B cell (primary cell): Measurements from ENCODE around the gene ABITRAM.

ENCODE experiments used
- EZH2 ChIP-seq: IDR thresholded peaks from 2 replicates; pipeline ENCODE4 v1.6.1; 2012; ENCODE audit warnings: borderline replicate concordance, low read depth, mild to moderate bottlenecking, moderate library complexity, low read length; ENCODE audit not compliant: insufficient read depth, poor library complexity, severe bottlenecking
- TF ChIP-seq, protein P1 (sequence below): fragments of 200-600 bp; IDR thresholded peaks from one replicate; pipeline ENCODE4 v1.8.0; 2022; ENCODE audit warnings: antibody characterized with exemption, mild to moderate bottlenecking

DNA sequence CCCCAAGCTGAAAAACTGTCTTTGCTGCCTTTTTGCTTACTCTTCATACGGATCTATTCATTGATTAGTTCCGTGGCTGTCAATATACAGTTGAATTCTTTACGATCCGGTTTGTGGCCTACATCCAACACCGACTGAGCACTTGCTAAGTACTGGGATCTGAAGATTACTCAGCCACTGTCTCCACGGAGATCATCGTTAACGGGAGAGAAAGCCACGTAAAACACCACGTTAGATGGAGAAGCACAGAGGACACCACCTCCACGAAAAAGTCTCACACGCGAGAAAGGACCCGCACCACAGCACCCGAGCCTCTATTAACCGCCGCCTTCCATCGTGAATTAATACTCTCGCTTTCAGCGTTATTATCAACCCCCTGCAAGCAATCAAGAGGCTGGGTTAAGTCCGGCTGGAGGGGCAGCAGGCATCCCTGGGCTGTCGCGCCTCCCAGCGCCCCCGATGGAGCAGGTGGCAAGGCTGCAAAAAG, 926 bp upstream of the ABITRAM start:
- TF ChIP-seq EZH2 = no peak
- TF ChIP-seq, protein P1, sequence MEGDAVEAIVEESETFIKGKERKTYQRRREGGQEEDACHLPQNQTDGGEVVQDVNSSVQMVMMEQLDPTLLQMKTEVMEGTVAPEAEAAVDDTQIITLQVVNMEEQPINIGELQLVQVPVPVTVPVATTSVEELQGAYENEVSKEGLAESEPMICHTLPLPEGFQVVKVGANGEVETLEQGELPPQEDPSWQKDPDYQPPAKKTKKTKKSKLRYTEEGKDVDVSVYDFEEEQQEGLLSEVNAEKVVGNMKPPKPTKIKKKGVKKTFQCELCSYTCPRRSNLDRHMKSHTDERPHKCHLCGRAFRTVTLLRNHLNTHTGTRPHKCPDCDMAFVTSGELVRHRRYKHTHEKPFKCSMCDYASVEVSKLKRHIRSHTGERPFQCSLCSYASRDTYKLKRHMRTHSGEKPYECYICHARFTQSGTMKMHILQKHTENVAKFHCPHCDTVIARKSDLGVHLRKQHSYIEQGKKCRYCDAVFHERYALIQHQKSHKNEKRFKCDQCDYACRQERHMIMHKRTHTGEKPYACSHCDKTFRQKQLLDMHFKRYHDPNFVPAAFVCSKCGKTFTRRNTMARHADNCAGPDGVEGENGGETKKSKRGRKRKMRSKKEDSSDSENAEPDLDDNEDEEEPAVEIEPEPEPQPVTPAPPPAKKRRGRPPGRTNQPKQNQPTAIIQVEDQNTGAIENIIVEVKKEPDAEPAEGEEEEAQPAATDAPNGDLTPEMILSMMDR = no peak
